ENCODE results near the gene STUM. TPM values are rescaled to one million over a fixed set of nuclear protein-coding genes. Genes with fewer than 3 reads are reported as not detected.

The STUM gene
- total and polyA plus RNA-seq, 2 donors from 2014 or later: 1.6 to 1.9 TPM

DNA sequence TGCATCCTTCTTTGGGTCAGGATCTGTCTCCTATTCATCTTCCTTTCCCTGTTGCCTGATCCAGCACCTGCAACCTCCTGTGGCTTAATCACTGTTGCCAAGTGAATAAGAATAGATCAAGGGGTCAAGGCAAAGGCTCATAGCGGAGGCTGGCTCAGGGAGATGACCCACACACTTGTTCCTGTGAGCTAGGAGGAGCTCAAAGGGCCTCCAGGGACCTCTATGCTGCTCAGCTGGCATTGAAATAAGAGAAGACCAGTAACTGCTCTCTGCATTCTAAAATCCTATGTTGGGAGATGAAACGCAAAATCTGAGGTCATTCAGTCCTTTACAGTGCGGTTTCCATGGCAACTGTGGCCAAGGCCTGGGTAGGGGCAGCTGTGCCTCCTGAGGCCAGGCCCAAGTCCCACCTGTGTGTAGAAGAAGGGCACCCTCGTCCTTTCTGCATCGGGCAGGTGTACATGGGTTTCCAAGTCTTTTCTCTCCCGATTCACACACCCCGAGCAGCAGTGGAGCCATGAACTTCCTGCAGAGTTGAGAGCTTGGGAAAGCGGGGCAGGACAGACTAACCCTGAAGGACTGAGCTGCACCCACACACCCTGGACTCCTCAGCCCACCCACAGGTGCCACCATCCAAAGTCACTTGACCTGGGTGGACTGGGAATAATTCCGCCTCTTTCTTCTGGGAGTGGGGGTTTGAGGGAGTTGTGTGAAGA, 27.8 kb upstream of the STUM start:
- Histone ChIP-seq H3K36me3 (ENCODE audit: control insufficient read depth in 2 of 3, insufficient read depth in 3 of 3, low read length in 3 of 3) (no peaks in the 10 kb centered on the region), H3K27ac (ENCODE audit: low read depth in 2 of 2, low read length in 2 of 2) (no peak overlapping the region), H3K4me1 (ENCODE audit: control insufficient read depth in 2 of 3, insufficient read depth in 2 of 3, low read depth in 1 of 3, low read length in 3 of 3) (no peaks in the 10 kb centered on the region), H3K9me3 (ENCODE audit: control insufficient read depth in 2 of 3, insufficient read depth in 1 of 3, low read length in 3 of 3) (peaks cover 0 to 7% (median 0%) of the 10 kb centered on the region in 3 donors), H3K27me3 (ENCODE audit: control insufficient read depth, insufficient read depth, low read length) (no peaks in the 10 kb centered on the region), H3K9ac (ENCODE audit: low read length in 3 of 3) (no peak overlapping the region), H3K4me3 (ENCODE audit: low read length in 3 of 3) (no peak overlapping the region)
- TF ChIP-seq, protein P1, sequence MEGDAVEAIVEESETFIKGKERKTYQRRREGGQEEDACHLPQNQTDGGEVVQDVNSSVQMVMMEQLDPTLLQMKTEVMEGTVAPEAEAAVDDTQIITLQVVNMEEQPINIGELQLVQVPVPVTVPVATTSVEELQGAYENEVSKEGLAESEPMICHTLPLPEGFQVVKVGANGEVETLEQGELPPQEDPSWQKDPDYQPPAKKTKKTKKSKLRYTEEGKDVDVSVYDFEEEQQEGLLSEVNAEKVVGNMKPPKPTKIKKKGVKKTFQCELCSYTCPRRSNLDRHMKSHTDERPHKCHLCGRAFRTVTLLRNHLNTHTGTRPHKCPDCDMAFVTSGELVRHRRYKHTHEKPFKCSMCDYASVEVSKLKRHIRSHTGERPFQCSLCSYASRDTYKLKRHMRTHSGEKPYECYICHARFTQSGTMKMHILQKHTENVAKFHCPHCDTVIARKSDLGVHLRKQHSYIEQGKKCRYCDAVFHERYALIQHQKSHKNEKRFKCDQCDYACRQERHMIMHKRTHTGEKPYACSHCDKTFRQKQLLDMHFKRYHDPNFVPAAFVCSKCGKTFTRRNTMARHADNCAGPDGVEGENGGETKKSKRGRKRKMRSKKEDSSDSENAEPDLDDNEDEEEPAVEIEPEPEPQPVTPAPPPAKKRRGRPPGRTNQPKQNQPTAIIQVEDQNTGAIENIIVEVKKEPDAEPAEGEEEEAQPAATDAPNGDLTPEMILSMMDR (IDR thresholded peaks at IDR 0.05; ENCODE audit: borderline replicate concordance, extremely low read depth, insufficient read depth): no peak
- FAIRE-seq: no peak
- DNase-seq: no peak
- intact Hi-C loops (cut with DNase I): no loop called here

DNA sequence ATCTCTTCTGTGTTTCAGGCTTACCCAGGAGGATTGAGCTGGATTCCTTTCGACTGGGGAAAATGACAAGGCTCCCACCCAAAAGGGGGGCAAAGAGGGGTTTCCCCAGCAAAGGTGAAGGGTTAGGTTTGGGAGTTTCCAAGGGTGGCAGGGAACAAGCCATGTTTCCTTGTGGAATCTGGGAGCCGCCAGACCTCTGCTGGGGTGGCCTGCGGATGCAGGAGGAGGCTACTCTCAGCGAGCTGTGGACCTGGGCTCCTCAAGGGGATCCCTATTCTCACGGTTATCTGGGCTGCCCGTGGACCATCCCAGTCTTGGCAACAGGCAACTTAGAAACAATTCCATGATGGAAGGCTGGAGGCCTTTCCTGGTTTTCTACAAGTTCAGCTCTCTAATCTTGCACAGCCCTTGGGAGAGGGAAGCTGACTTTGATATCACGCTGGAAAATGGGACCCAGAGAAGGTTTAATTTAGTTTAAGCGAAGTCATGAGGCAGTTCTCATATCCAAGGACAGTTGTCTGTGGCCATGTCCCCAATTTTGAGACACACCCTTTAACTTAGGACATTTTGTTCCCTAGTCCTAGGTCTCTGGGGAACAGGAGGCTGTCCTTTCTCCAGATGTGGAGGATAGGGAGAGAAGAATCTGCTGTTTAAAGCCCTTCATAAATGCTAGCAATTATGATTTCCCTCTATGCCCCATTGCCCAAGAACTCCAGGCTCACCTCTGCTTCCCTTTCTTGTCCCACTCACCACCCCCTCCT, 24.7 kb upstream of the STUM start:
- DNase-seq (no peak), FAIRE-seq (no peak)
- Histone ChIP-seq H3K27ac (ENCODE audit: low read depth in 2 of 2, low read length in 2 of 2) (no peak overlapping the region), H3K27me3 (ENCODE audit: control insufficient read depth, insufficient read depth, low read length) (no peaks in the 10 kb centered on the region), H3K9me3 (ENCODE audit: control insufficient read depth in 2 of 3, insufficient read depth in 1 of 3, low read length in 3 of 3) (peaks cover 0 to 7% (median 0%) of the 10 kb centered on the region in 3 donors), H3K4me3 (ENCODE audit: low read length in 3 of 3) (no peak overlapping the region), H3K36me3 (ENCODE audit: control insufficient read depth in 2 of 3, insufficient read depth in 3 of 3, low read length in 3 of 3) (no peaks in the 10 kb centered on the region), H3K9ac (ENCODE audit: low read length in 3 of 3) (no peak overlapping the region), H3K4me1 (ENCODE audit: control insufficient read depth in 2 of 3, insufficient read depth in 2 of 3, low read depth in 1 of 3, low read length in 3 of 3) (no peaks in the 10 kb centered on the region)
- TF ChIP-seq, protein P1 (IDR thresholded peaks at IDR 0.05; ENCODE audit: borderline replicate concordance, extremely low read depth, insufficient read depth): no peak
- intact Hi-C loops (cut with DNase I): no loop called here

DNA sequence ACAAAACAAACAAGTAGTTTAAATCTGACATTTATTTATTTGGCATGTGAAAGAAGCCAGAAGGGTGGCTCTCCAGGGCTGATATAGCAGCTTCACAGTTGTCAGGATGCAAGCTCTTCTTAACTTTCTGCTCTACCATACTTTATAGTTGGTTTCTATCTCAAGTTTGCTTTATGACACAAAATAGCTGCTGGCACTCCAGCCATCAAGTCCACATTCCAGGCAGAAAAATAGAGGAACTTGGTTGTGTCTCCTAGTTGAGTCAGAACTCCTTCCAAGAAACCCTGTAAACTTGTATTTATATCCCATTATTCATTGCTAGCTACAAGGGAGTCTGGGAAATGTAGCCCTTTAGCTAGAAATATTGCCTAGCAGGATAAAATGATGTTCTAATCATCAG, 24.0 kb upstream of the STUM start:
- Histone ChIP-seq H3K9me3 (ENCODE audit: control insufficient read depth in 2 of 3, insufficient read depth in 1 of 3, low read length in 3 of 3) (peaks cover 0 to 7% (median 0%) of the 10 kb centered on the region in 3 donors), H3K9ac (ENCODE audit: low read length in 3 of 3) (no peak overlapping the region), H3K4me1 (ENCODE audit: control insufficient read depth in 2 of 3, insufficient read depth in 2 of 3, low read depth in 1 of 3, low read length in 3 of 3) (no peaks in the 10 kb centered on the region), H3K36me3 (ENCODE audit: control insufficient read depth in 2 of 3, insufficient read depth in 3 of 3, low read length in 3 of 3) (no peaks in the 10 kb centered on the region), H3K27ac (ENCODE audit: low read depth in 2 of 2, low read length in 2 of 2) (no peak overlapping the region), H3K4me3 (ENCODE audit: low read length in 3 of 3) (no peak overlapping the region), H3K27me3 (ENCODE audit: control insufficient read depth, insufficient read depth, low read length) (no peaks in the 10 kb centered on the region)
- intact Hi-C loops (cut with DNase I): no loop called here
- TF ChIP-seq, protein P1 (IDR thresholded peaks at IDR 0.05; ENCODE audit: borderline replicate concordance, extremely low read depth, insufficient read depth): no peak
- DNase-seq (no peak), FAIRE-seq (no peak)
